Measurements from ENCODE around the gene CENPU. TPM values are rescaled to one million over a fixed set of nuclear protein-coding genes. Genes with fewer than 3 reads are reported as not detected.

CENPU gene
- total and polyA plus RNA-seq, 2 of the 13 experiments (the other 11 are each of a cell fraction or from before 2014, with no cell fraction given) = 11.7 to 35.8 TPM

- TF ChIP-seq GMEB2 (CRISPR knock-in tag; IDR thresholded peaks at IDR 0.05; ENCODE audit: low read depth) (peak; percentile 64; the same call in 1 of the 2 replicates), ZNF136 (CRISPR knock-in tag; IDR thresholded peaks at IDR 0.05; ENCODE audit: low read depth) (peak; percentile 99), ZBTB7A (CRISPR knock-in tag; IDR thresholded peaks at IDR 0.05) (peak; percentile 62; the same call in 1 of the 2 replicates), BRCA1 (CRISPR knock-in tag; IDR thresholded peaks at IDR 0.05) (peak; percentile 93), RCOR2 (CRISPR knock-in tag; IDR thresholded peaks at IDR 0.05) (peak; percentile 65; the same call in 1 of the 2 replicates), GATA4 (IDR thresholded peaks at IDR 0.05; ENCODE audit: borderline replicate concordance, low read depth) (peak; percentile 68; the same call in 1 of the 2 replicates), KDM3A (CRISPR knock-in tag; IDR thresholded peaks at IDR 0.05; ENCODE audit: low read depth) (peak; percentile 82; the same call in 1 of the 2 replicates), KLF11 (CRISPR knock-in tag; IDR thresholded peaks at IDR 0.05) (peak; percentile 96), ZNF207 (IDR thresholded peaks at IDR 0.05; ENCODE audit: borderline replicate concordance) (no peak), ZNF275 (CRISPR knock-in tag; IDR thresholded peaks at IDR 0.05; ENCODE audit: borderline replicate concordance) (peak; percentile 86; the same call in 1 of the 2 replicates), ZMYM4 (CRISPR knock-in tag; IDR thresholded peaks at IDR 0.05) (peak; percentile 99), STAG1 (CRISPR knock-in tag; IDR thresholded peaks at IDR 0.05) (peak; percentile 38), TFDP2 (CRISPR knock-in tag; IDR thresholded peaks at IDR 0.05) (peak; percentile 99), ZNF564 (CRISPR knock-in tag; IDR thresholded peaks at IDR 0.05) (peak; percentile 59), ZNF605 (CRISPR knock-in tag; IDR thresholded peaks at IDR 0.05) (peak; percentile 99), HDAC6 (IDR thresholded peaks at IDR 0.05; ENCODE audit: low read depth, low read length) (no peak), ZBTB4 (CRISPR knock-in tag; IDR thresholded peaks at IDR 0.05; ENCODE audit: borderline replicate concordance) (peak; percentile 52; the same call in 1 of the 2 replicates), U2AF2 (IDR thresholded peaks at IDR 0.05; ENCODE audit: low read depth, low read length) (peak; percentile 80; the same call in 1 of the 2 replicates), HNRNPUL1 (IDR thresholded peaks at IDR 0.05; ENCODE audit: low read depth, low read length) (peak; percentile 84), TEAD2 (CRISPR knock-in tag; IDR thresholded peaks at IDR 0.05) (no peak), KLF15 (CRISPR knock-in tag; IDR thresholded peaks at IDR 0.05; ENCODE audit: borderline replicate concordance) (peak; percentile 94), TMF1 (CRISPR knock-in tag; IDR thresholded peaks at IDR 0.05; ENCODE audit: low read depth) (no peak; the same call in 1 of the 2 replicates), ZNF12 (CRISPR knock-in tag; IDR thresholded peaks at IDR 0.05) (peak; percentile 77; the same call in 1 of the 2 replicates)
These were observed at the start of gene CENPU (continued) for GRCh38 chr4:184733654-184734524.
